ENCODE data around the gene TRPC4.

The TRPC4 gene

GRCh38 chr13:37695200-37695599 lies 174.4 kb downstream of the TRPC4 start:
- no peak for TF ChIP-seq ZNF70 (CRISPR knock-in tag; IDR thresholded peaks at IDR 0.05)
- TF ChIP-seq ESRRG (CRISPR knock-in tag; IDR thresholded peaks at IDR 0.05), result no peak
- no peak for TF ChIP-seq CSDC2 (CRISPR knock-in tag; IDR thresholded peaks at IDR 0.05)
- TF ChIP-seq SNAI2 (CRISPR knock-in tag; IDR thresholded peaks at IDR 0.05), result no peak
- TF ChIP-seq OSR1 (CRISPR knock-in tag; IDR thresholded peaks at IDR 0.05), result no peak
- no peak for TF ChIP-seq CREB5 (CRISPR knock-in tag; IDR thresholded peaks at IDR 0.05; ENCODE audit: low read depth)
- no peak for TF ChIP-seq TOX (CRISPR knock-in tag; IDR thresholded peaks at IDR 0.05; ENCODE audit: borderline replicate concordance)
- TF ChIP-seq ISL1 (CRISPR knock-in tag; IDR thresholded peaks at IDR 0.05), result no peak
- TF ChIP-seq ZFP3 (CRISPR knock-in tag; IDR thresholded peaks at IDR 0.05), result no peak
- TF ChIP-seq ZNF565 (CRISPR knock-in tag; conservative IDR thresholded peaks at IDR 0.05; ENCODE audit: low read depth), result no peak
- TF ChIP-seq, protein P1, sequence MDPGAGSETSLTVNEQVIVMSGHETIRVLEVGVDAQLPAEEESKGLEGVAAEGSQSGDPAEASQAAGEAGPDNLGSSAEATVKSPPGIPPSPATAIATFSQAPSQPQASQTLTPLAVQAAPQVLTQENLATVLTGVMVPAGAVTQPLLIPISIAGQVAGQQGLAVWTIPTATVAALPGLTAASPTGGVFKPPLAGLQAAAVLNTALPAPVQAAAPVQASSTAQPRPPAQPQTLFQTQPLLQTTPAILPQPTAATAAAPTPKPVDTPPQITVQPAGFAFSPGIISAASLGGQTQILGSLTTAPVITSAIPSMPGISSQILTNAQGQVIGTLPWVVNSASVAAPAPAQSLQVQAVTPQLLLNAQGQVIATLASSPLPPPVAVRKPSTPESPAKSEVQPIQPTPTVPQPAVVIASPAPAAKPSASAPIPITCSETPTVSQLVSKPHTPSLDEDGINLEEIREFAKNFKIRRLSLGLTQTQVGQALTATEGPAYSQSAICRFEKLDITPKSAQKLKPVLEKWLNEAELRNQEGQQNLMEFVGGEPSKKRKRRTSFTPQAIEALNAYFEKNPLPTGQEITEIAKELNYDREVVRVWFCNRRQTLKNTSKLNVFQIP (CRISPR knock-in tag; IDR thresholded peaks at IDR 0.05; ENCODE audit: borderline replicate concordance, low read depth), result no peak
- TF ChIP-seq, protein P2, sequence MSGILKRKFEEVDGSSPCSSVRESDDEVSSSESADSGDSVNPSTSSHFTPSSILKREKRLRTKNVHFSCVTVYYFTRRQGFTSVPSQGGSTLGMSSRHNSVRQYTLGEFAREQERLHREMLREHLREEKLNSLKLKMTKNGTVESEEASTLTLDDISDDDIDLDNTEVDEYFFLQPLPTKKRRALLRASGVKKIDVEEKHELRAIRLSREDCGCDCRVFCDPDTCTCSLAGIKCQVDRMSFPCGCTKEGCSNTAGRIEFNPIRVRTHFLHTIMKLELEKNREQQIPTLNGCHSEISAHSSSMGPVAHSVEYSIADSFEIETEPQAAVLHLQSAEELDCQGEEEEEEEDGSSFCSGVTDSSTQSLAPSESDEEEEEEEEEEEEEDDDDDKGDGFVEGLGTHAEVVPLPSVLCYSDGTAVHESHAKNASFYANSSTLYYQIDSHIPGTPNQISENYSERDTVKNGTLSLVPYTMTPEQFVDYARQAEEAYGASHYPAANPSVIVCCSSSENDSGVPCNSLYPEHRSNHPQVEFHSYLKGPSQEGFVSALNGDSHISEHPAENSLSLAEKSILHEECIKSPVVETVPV (CRISPR knock-in tag; IDR thresholded peaks at IDR 0.05), result no peak
- ATAC-seq, result no peak

DNA sequence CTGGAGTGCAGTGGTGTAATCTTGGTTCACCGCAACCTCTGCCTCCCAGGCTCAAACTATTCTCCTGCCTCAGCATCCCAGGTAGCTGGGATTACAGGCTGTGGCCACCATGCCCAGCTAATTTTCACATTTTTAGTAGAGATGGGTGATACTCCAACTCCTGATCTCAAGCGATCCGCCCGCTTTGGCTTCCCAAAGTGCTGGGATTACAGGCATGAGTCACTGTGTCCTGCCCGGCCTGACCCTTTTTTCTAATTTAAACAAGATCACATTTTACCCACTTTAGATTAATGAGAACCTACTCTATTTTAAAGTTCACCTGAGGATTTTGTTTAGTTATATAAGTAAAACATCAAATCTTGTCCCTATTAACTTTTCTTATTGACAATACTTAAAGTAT lies 179.2 kb downstream of the TRPC4 start:
- ATAC-seq, result no peak
- TF ChIP-seq ZNF565 (CRISPR knock-in tag; conservative IDR thresholded peaks at IDR 0.05; ENCODE audit: low read depth), result no peak
- no peak for TF ChIP-seq ZNF70 (CRISPR knock-in tag; IDR thresholded peaks at IDR 0.05)
- TF ChIP-seq GLIS3 (CRISPR knock-in tag; IDR thresholded peaks at IDR 0.05), result no peak
- TF ChIP-seq SNAI2 (CRISPR knock-in tag; IDR thresholded peaks at IDR 0.05), result no peak
- no peak for TF ChIP-seq TOX (CRISPR knock-in tag; IDR thresholded peaks at IDR 0.05; ENCODE audit: borderline replicate concordance)
- no peak for TF ChIP-seq BACH2 (CRISPR knock-in tag; IDR thresholded peaks at IDR 0.05; ENCODE audit: borderline replicate concordance)
- TF ChIP-seq ZNF8 (CRISPR knock-in tag; IDR thresholded peaks at IDR 0.05), result no peak
- no peak for TF ChIP-seq ARNTL (CRISPR knock-in tag; IDR thresholded peaks at IDR 0.05; ENCODE audit: borderline replicate concordance, low read depth)
- no peak for TF ChIP-seq ESRRG (CRISPR knock-in tag; IDR thresholded peaks at IDR 0.05)
- TF ChIP-seq PPARA (CRISPR knock-in tag; IDR thresholded peaks at IDR 0.05; ENCODE audit: borderline replicate concordance), result no peak

- no peak for TF ChIP-seq ESRRG (CRISPR knock-in tag; IDR thresholded peaks at IDR 0.05)
- TF ChIP-seq SNAI2 (CRISPR knock-in tag; IDR thresholded peaks at IDR 0.05), result no peak
- TF ChIP-seq TOX (CRISPR knock-in tag; IDR thresholded peaks at IDR 0.05; ENCODE audit: borderline replicate concordance), result no peak
- TF ChIP-seq GLIS3 (CRISPR knock-in tag; IDR thresholded peaks at IDR 0.05), result no peak
- no peak for TF ChIP-seq OSR1 (CRISPR knock-in tag; IDR thresholded peaks at IDR 0.05)
- no peak for TF ChIP-seq ZC3H10 (CRISPR knock-in tag; IDR thresholded peaks at IDR 0.05)
- ATAC-seq, result no peak
Measured at GRCh38 chr13:37686501-37686900, 183.1 kb downstream of the TRPC4 start.

DNA sequence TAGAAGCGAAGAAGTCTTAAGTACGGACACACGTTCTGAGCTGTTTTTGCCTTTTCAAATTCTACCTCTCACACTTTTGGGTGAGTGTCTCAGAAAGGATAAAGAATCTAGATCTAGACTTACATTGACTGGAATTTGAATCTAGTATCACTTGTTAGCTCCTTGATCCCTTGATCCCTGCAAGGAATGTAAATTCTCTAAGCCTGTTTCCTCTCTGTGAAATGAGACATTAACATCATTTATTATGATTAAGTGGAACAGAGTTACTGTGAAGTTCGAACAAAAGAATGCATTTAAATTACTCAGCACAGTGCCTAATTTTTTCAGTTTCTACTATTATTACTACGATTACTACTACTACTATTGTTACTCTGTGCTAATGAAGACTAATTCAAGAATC lies 184.4 kb downstream of the TRPC4 start:
- no peak for ATAC-seq
- no peak for TF ChIP-seq ZNF8 (CRISPR knock-in tag; IDR thresholded peaks at IDR 0.05)
- no peak for TF ChIP-seq SNAI2 (CRISPR knock-in tag; IDR thresholded peaks at IDR 0.05)
- TF ChIP-seq RARB (CRISPR knock-in tag; IDR thresholded peaks at IDR 0.05), result no peak
- no peak for TF ChIP-seq ARNTL (CRISPR knock-in tag; IDR thresholded peaks at IDR 0.05; ENCODE audit: borderline replicate concordance, low read depth)
- TF ChIP-seq TCF4 (CRISPR knock-in tag; IDR thresholded peaks at IDR 0.05; ENCODE audit: borderline replicate concordance), result no peak
- no peak for TF ChIP-seq CREB5 (CRISPR knock-in tag; IDR thresholded peaks at IDR 0.05; ENCODE audit: low read depth)
- no peak for TF ChIP-seq TOX (CRISPR knock-in tag; IDR thresholded peaks at IDR 0.05; ENCODE audit: borderline replicate concordance)
- no peak for TF ChIP-seq ESRRG (CRISPR knock-in tag; IDR thresholded peaks at IDR 0.05)
- TF ChIP-seq ISL1 (CRISPR knock-in tag; IDR thresholded peaks at IDR 0.05), result no peak
- TF ChIP-seq, protein P1 (CRISPR knock-in tag; IDR thresholded peaks at IDR 0.05; ENCODE audit: borderline replicate concordance, low read depth), result no peak
- TF ChIP-seq, protein P2 (CRISPR knock-in tag; IDR thresholded peaks at IDR 0.05), result no peak
- TF ChIP-seq TSHZ2 (CRISPR knock-in tag; IDR thresholded peaks at IDR 0.05), result no peak
- no peak for TF ChIP-seq ZC3H10 (CRISPR knock-in tag; IDR thresholded peaks at IDR 0.05)
- TF ChIP-seq GLIS3 (CRISPR knock-in tag; IDR thresholded peaks at IDR 0.05), result no peak
- no peak for TF ChIP-seq CSDC2 (CRISPR knock-in tag; IDR thresholded peaks at IDR 0.05)

Data from SK-N-SH treated with all-trans-retinoic acid at 6 μM for 48 hours (cell line).